Loucy (cell line): ENCODE measurements around the gene INTS13.

ENCODE experiments used
- H2AFZ ChIP-seq: fragments of 200-600 bp; sonication (generic); 2 replicates; pipeline ENCODE4 v1.6.0; 2016; ENCODE audit warnings: antibody characterized with exemption, mild to moderate bottlenecking, low read length, moderate library complexity
- H3F3A ChIP-seq: fragments of 200-600 bp; 2 replicates; pipeline ENCODE4 v1.6.0; 2016; ENCODE audit warnings: antibody characterized with exemption, low read depth, mild to moderate bottlenecking
- H3K27me3 ChIP-seq: fragments of 200-600 bp; sonication (generic); 2 replicates; pipeline ENCODE4 v1.6.1; 2014; ENCODE audit warnings: low read length, mild to moderate bottlenecking; ENCODE audit not compliant: insufficient read depth, poor library complexity, severe bottlenecking
- H3K36me3 ChIP-seq: fragments of 200-600 bp; sonication (generic); 2 replicates; pipeline ENCODE4 v1.6.1; 2016; ENCODE audit warnings: low read length; ENCODE audit not compliant: insufficient read depth
- H3K4me1 ChIP-seq: fragments of 200-600 bp; sonication (generic); 2 replicates; pipeline ENCODE4 v1.5.1; 2014; ENCODE audit warnings: low read length, mild to moderate bottlenecking; ENCODE audit not compliant: insufficient read depth, poor library complexity, severe bottlenecking
- H3K4me2 ChIP-seq: fragments of 200-600 bp; sonication (generic); 2 replicates; pipeline ENCODE4 v1.6.0; 2014; ENCODE audit warnings: antibody characterized with exemption, low read length, low read depth, mild to moderate bottlenecking; ENCODE audit not compliant: poor library complexity, severe bottlenecking
- H3K4me3 ChIP-seq: fragments of 200-600 bp; sonication (generic); 2 replicates; pipeline ENCODE4 v1.5.1; 2014; ENCODE audit warnings: low read length, mild to moderate bottlenecking, mixed read lengths; ENCODE audit not compliant: poor library complexity, severe bottlenecking
- H3K79me2 ChIP-seq: fragments of 200-600 bp; sonication (generic); 2 replicates; pipeline ENCODE4 v1.6.1; 2014; ENCODE audit warnings: low read length; ENCODE audit not compliant: insufficient read depth
- H3K9ac ChIP-seq: fragments of 200-600 bp; sonication (generic); 2 replicates; pipeline ENCODE4 v1.6.0; 2014; ENCODE audit warnings: mild to moderate bottlenecking, low read depth, low read length, moderate library complexity; ENCODE audit not compliant: poor library complexity, severe bottlenecking
- H3K9me2 ChIP-seq: fragments of 200-600 bp; sonication (generic); replicated peaks from 2 replicates; pipeline ENCODE4 v1.6.1; 2016; ENCODE audit warnings: low read depth, low read length, mixed read lengths
- H3K9me3 ChIP-seq: fragments of 200-600 bp; sonication (generic); 2 replicates; pipeline ENCODE4 v1.6.1; 2014; ENCODE audit warnings: mild to moderate bottlenecking, antibody characterized with exemption, low read length, low read depth; ENCODE audit not compliant: insufficient read depth
- H4K20me1 ChIP-seq: fragments of 200-600 bp; sonication (generic); 2 replicates; pipeline ENCODE4 v1.6.0; 2014; ENCODE audit warnings: antibody characterized with exemption, low read length, mild to moderate bottlenecking; ENCODE audit not compliant: insufficient read depth, poor library complexity, severe bottlenecking
- CTCF ChIP-seq: fragments of 200-600 bp; sonication (generic); conservative IDR thresholded peaks from 2 replicates; pipeline ENCODE4 v1.5.1; 2014; ENCODE audit warnings: mild to moderate bottlenecking, antibody characterized with exemption, low read length
- EZH2phosphoT487 ChIP-seq: fragments of 200-600 bp; IDR thresholded peaks from 2 replicates; pipeline ENCODE4 v1.6.1; 2018; ENCODE audit warnings: antibody characterized with exemption, mild to moderate bottlenecking, moderate library complexity, borderline replicate concordance

INTS13 gene

GRCh38 chr12:26855337-26855736 lies 82.4 kb downstream of the INTS13 start:
- H3K4me1 ChIP-seq: peaks cover 27% of the 10 kb centered on the region
- no peaks in the 10 kb centered on the region for H3K79me2 ChIP-seq
- H3K9ac ChIP-seq: no peak overlapping the region
- no peaks in the 10 kb centered on the region for H3K9me3 ChIP-seq
- no peaks in the 10 kb centered on the region for H4K20me1 ChIP-seq
- no peaks in the 10 kb centered on the region for H3K36me3 ChIP-seq
- TF ChIP-seq EZH2phosphoT487 (no peak), CTCF (no peak)
- no peak overlapping the region for H3K4me2 ChIP-seq
- no peaks in the 10 kb centered on the region for H3K27me3 ChIP-seq
- no peaks in the 10 kb centered on the region for H3K9me2 ChIP-seq
- H2AFZ ChIP-seq: peak overlapping the region; percentile 22
- no peak overlapping the region for H3K4me3 ChIP-seq
- H3F3A ChIP-seq: no peaks in the 10 kb centered on the region
